ENCODE measurements around the gene SBF2.

Gene SBF2

GRCh38 chr11:9840460-9841004, 453.5 kb downstream of the SBF2 start:
- DNase-seq, result no peak

GRCh38 chr11:9839550-9839949, 454.5 kb downstream of the SBF2 start:
- DNase-seq, result no peak

GRCh38 chr11:9838961-9839360, 455.1 kb downstream of the SBF2 start:
- no peak for DNase-seq

- DNase-seq, result no peak
These were observed 455.8 kb downstream of the SBF2 start for GRCh38 chr11:9838229-9838628.

GRCh38 chr11:9834291-9834690, 459.7 kb downstream of the SBF2 start:
- no peak for DNase-seq

- no peak for DNase-seq
These were observed 462.9 kb downstream of the SBF2 start for GRCh38 chr11:9831122-9831521.

- no peak for DNase-seq
These were observed 466.3 kb downstream of the SBF2 start for GRCh38 chr11:9827708-9828107.

GRCh38 chr11:9826390-9826789, 467.6 kb downstream of the SBF2 start:
- no peak for DNase-seq

- DNase-seq, result no peak
These were observed 468.1 kb downstream of the SBF2 start for GRCh38 chr11:9825895-9826294.

GRCh38 chr11:9825315-9825714, 468.7 kb downstream of the SBF2 start:
- no peak for DNase-seq

- DNase-seq, result no peak
These were observed 470.1 kb downstream of the SBF2 start for GRCh38 chr11:9823887-9824385.

GRCh38 chr11:9823439-9823838, 470.6 kb downstream of the SBF2 start:
- DNase-seq, result no peak

GRCh38 chr11:9821008-9821752, 472.8 kb downstream of the SBF2 start:
- no peak for DNase-seq

- no peak for DNase-seq
These were observed 473.8 kb downstream of the SBF2 start for GRCh38 chr11:9820260-9820659.

- DNase-seq, result no peak
These were observed 476.8 kb downstream of the SBF2 start for GRCh38 chr11:9817191-9817590.

- DNase-seq, result peak in 1 of 14 donors; percentile 12
These were observed 478.4 kb downstream of the SBF2 start for GRCh38 chr11:9815486-9816136.

- DNase-seq, result no peak
These were observed 479.9 kb downstream of the SBF2 start for GRCh38 chr11:9814108-9814507.

- no peak for DNase-seq
These were observed 485.1 kb downstream of the SBF2 start for GRCh38 chr11:9808943-9809342.

- DNase-seq, result no peak
These were observed 486.9 kb downstream of the SBF2 start for GRCh38 chr11:9806946-9807687.

- DNase-seq, result no peak
These were observed 489.6 kb downstream of the SBF2 start for GRCh38 chr11:9804419-9804902.

GRCh38 chr11:9803685-9804418, 490.2 kb downstream of the SBF2 start:
- DNase-seq, result no peak

GRCh38 chr11:9802291-9802861, 491.6 kb downstream of the SBF2 start:
- no peak for DNase-seq

Measured in C1 segment of cervical spinal cord (tissue), 14 donors.